NT2/D1 (cell line): ENCODE measurements around the gene FAM149B1.

Experiments used
- YY1 ChIP-seq: IDR thresholded peaks from 2 replicates; pipeline ENCODE4 v1.6.1; 2011; ENCODE audit not compliant: insufficient read length, insufficient read depth
- ZNF274 ChIP-seq: IDR thresholded peaks from 2 replicates; pipeline ENCODE4 v1.6.1; 2011; ENCODE audit warnings: mild to moderate bottlenecking, low read depth, low read length

GRCh38 chr10:73182568-73182967 lies 14.6 kb downstream of the FAM149B1 start:
- TF ChIP-seq ZNF274 (no peak), YY1 (no peak)
